NCI-H146 treated with DMSO at 0.1 percent for 48 hours (cell line): ENCODE measurements around the gene PSMD2.
A peak's percentile ranks its signal among the peaks of the same experiment; 100 is the strongest.
"Not testable (repeated sequence)": the region's sequence is repeated elsewhere in the genome, so short reads cannot be mapped to it uniquely, and the experiment has no call there.

Experiments
- DNase-seq: peaks from one replicate; lab custom pipeline; 2025; ENCODE audit not compliant: unreplicated experiment; lab: John Stamatoyannopoulos, UW

The PSMD2 gene

GRCh38 chr3:184337981-184338380 lies 38.9 kb downstream of the PSMD2 start:
- DNase-seq: no peak

GRCh38 chr3:184338511-184338945 lies 39.5 kb downstream of the PSMD2 start:
- DNase-seq: peak; percentile 97

- peak; percentile 71 for DNase-seq
These were observed 40.0 kb downstream of the PSMD2 start for GRCh38 chr3:184339001-184339400.

GRCh38 chr3:184339451-184340135 lies 40.6 kb downstream of the PSMD2 start:
- not testable (repeated sequence) for DNase-seq

GRCh38 chr3:184341925-184342324 lies 42.9 kb downstream of the PSMD2 start:
- no peak for DNase-seq

GRCh38 chr3:184343200-184343876 lies 44.3 kb downstream of the PSMD2 start:
- DNase-seq: no peak

GRCh38 chr3:184344579-184345316 lies 45.7 kb downstream of the PSMD2 start:
- no peak for DNase-seq

GRCh38 chr3:184345317-184346144 lies 46.5 kb downstream of the PSMD2 start:
- DNase-seq: peak; percentile 54

GRCh38 chr3:184346480-184347190 lies 47.6 kb downstream of the PSMD2 start:
- no peak for DNase-seq

- no peak for DNase-seq
These were observed 48.4 kb downstream of the PSMD2 start for GRCh38 chr3:184347321-184348056.

GRCh38 chr3:184348057-184348382 lies 49.0 kb downstream of the PSMD2 start:
- no peak for DNase-seq

GRCh38 chr3:184349563-184350470 lies 50.8 kb downstream of the PSMD2 start:
- no peak for DNase-seq

- no peak for DNase-seq
These were observed 51.6 kb downstream of the PSMD2 start for GRCh38 chr3:184350618-184351017.

GRCh38 chr3:184351511-184352148 lies 52.6 kb downstream of the PSMD2 start:
- DNase-seq: no peak

GRCh38 chr3:184352149-184352785 lies 53.2 kb downstream of the PSMD2 start:
- DNase-seq: no peak

GRCh38 chr3:184352897-184353545 lies 54.0 kb downstream of the PSMD2 start:
- no peak for DNase-seq

GRCh38 chr3:184353546-184353941 lies 54.5 kb downstream of the PSMD2 start:
- no peak for DNase-seq
